Duodenal mucosa (tissue), 2 donors: ENCODE measurements around the gene PPM1H.

Experiments used
- H3K27ac ChIP-seq: one replicate; pipeline ENCODE4 v1.7.0; 2013; ENCODE audit warnings: low read depth, low read length
- H3K27me3 ChIP-seq, 2 donors: one replicate each; pipeline ENCODE4 v1.7.0; 2013; ENCODE audit warnings: low read length in 2 of 2, control low read depth in 1 of 2; ENCODE audit not compliant: insufficient read depth in 2 of 2, control insufficient read depth in 1 of 2
- H3K36me3 ChIP-seq, 2 donors: one replicate each; pipeline ENCODE4 v1.7.0; 2013; ENCODE audit warnings: low read length in 2 of 2, control low read depth in 1 of 2; ENCODE audit not compliant: insufficient read depth in 2 of 2, control insufficient read depth in 1 of 2
- H3K4me1 ChIP-seq, 2 donors: one replicate each; pipeline ENCODE4 v1.7.0; 2013; ENCODE audit warnings: low read length in 2 of 2, control low read depth in 1 of 2; ENCODE audit not compliant: insufficient read depth in 2 of 2, control insufficient read depth in 1 of 2
- H3K4me3 ChIP-seq, 2 donors: one replicate each; pipeline ENCODE4 v1.7.0; 2013; ENCODE audit warnings: low read length in 2 of 2, low read depth in 1 of 2
- H3K9ac ChIP-seq, 2 donors: one replicate each; pipeline ENCODE4 v1.7.0; 2013; ENCODE audit warnings: low read length in 2 of 2, low read depth in 1 of 2
- H3K9me3 ChIP-seq, 2 donors: one replicate each; pipeline ENCODE4 v1.7.0; 2013; ENCODE audit warnings: low read length in 2 of 2, control low read depth in 1 of 2; ENCODE audit not compliant: control insufficient read depth in 1 of 2

Gene PPM1H

GRCh38 chr12:62720661-62721330 lies 214.2 kb downstream of the PPM1H start:
- no peak overlapping the region for H3K9ac ChIP-seq
- H3K27ac ChIP-seq, result no peak overlapping the region
- H3K4me3 ChIP-seq, result no peak overlapping the region
- H3K27me3 ChIP-seq, result no peaks in the 10 kb centered on the region
- peaks cover 0 to 5% of the 10 kb centered on the region in 2 donors for H3K36me3 ChIP-seq
- peaks cover 5 to 6% of the 10 kb centered on the region in 2 donors for H3K4me1 ChIP-seq
- no peaks in the 10 kb centered on the region for H3K9me3 ChIP-seq

- Histone ChIP-seq H3K36me3 (peaks cover 0 to 5% of the 10 kb centered on the region in 2 donors), H3K9ac (no peak overlapping the region), H3K9me3 (no peaks in the 10 kb centered on the region), H3K4me1 (peaks cover 3 to 4% of the 10 kb centered on the region in 2 donors), H3K27ac (no peak overlapping the region), H3K4me3 (no peak overlapping the region), H3K27me3 (no peaks in the 10 kb centered on the region)
Measured at GRCh38 chr12:62720025-62720424, 214.9 kb downstream of the PPM1H start.

GRCh38 chr12:62718762-62719426 lies 216.1 kb downstream of the PPM1H start:
- Histone ChIP-seq H3K9ac (no peak overlapping the region), H3K36me3 (peaks cover 0 to 5% of the 10 kb centered on the region in 2 donors), H3K27me3 (no peaks in the 10 kb centered on the region), H3K9me3 (no peaks in the 10 kb centered on the region), H3K4me3 (no peak overlapping the region), H3K4me1 (no peaks in the 10 kb centered on the region), H3K27ac (no peak overlapping the region)

- Histone ChIP-seq H3K9me3 (no peaks in the 10 kb centered on the region), H3K36me3 (peaks cover 0 to 5% of the 10 kb centered on the region in 2 donors), H3K27ac (no peak overlapping the region), H3K9ac (no peak overlapping the region), H3K27me3 (no peaks in the 10 kb centered on the region), H3K4me1 (no peaks in the 10 kb centered on the region), H3K4me3 (no peak overlapping the region)
Measured at GRCh38 chr12:62717643-62718042, 217.3 kb downstream of the PPM1H start.

GRCh38 chr12:62716866-62717525 lies 218.0 kb downstream of the PPM1H start:
- Histone ChIP-seq H3K9ac (no peak overlapping the region), H3K27me3 (no peaks in the 10 kb centered on the region), H3K4me3 (no peak overlapping the region), H3K4me1 (no peaks in the 10 kb centered on the region), H3K27ac (no peak overlapping the region), H3K36me3 (peaks cover 0 to 5% of the 10 kb centered on the region in 2 donors), H3K9me3 (no peaks in the 10 kb centered on the region)

- no peak overlapping the region for H3K27ac ChIP-seq
- no peaks in the 10 kb centered on the region for H3K9me3 ChIP-seq
- no peaks in the 10 kb centered on the region for H3K27me3 ChIP-seq
- no peaks in the 10 kb centered on the region for H3K4me1 ChIP-seq
- H3K4me3 ChIP-seq, result no peak overlapping the region
- H3K9ac ChIP-seq, result no peak overlapping the region
- peaks cover 0 to 5% of the 10 kb centered on the region in 2 donors for H3K36me3 ChIP-seq
Measured at GRCh38 chr12:62716037-62716436, 218.9 kb downstream of the PPM1H start.

- Histone ChIP-seq H3K4me3 (no peak overlapping the region), H3K9ac (no peak overlapping the region), H3K27ac (no peak overlapping the region)
Measured at GRCh38 chr12:62714774-62715721, 219.9 kb downstream of the PPM1H start.

GRCh38 chr12:62714181-62714773 lies 220.7 kb downstream of the PPM1H start:
- H3K9ac ChIP-seq, result no peak overlapping the region

More at GRCh38 chr12:62714774-62715721, 219.9 kb downstream of the PPM1H start:
- Histone ChIP-seq H3K4me1 (no peaks in the 10 kb centered on the region), H3K36me3 (peaks cover 0 to 5% of the 10 kb centered on the region in 2 donors), H3K27me3 (no peaks in the 10 kb centered on the region), H3K9me3 (no peaks in the 10 kb centered on the region)

GRCh38 chr12:62713723-62714122 lies 221.2 kb downstream of the PPM1H start:
- no peaks in the 10 kb centered on the region for H3K27me3 ChIP-seq
- no peaks in the 10 kb centered on the region for H3K9me3 ChIP-seq
- H3K4me3 ChIP-seq, result no peak overlapping the region
- no peak overlapping the region for H3K27ac ChIP-seq
- no peaks in the 10 kb centered on the region for H3K36me3 ChIP-seq
- no peaks in the 10 kb centered on the region for H3K4me1 ChIP-seq
- H3K9ac ChIP-seq, result no peak overlapping the region

More at GRCh38 chr12:62714181-62714773, 220.7 kb downstream of the PPM1H start:
- Histone ChIP-seq H3K27ac (no peak overlapping the region), H3K27me3 (no peaks in the 10 kb centered on the region), H3K9me3 (no peaks in the 10 kb centered on the region), H3K36me3 (no peaks in the 10 kb centered on the region), H3K4me1 (no peaks in the 10 kb centered on the region), H3K4me3 (no peak overlapping the region)
